Activated CD4-positive, alpha-beta T cell treated with anti-CD3 and anti-CD28 coated beads, Interleukin-2, amount 10 ng/mL, durations not matched to agents 7 days and 5 days (primary cell): ENCODE data around the gene ABCF1. TPM values are rescaled to one million over a fixed set of nuclear protein-coding genes. Genes with fewer than 3 reads are reported as not detected.

ENCODE experiments used
- CTCF ChIA-PET: fragments of 350-600 bp; sonication (Branson Sonifier 250); formaldehyde crosslinking; loops from one replicate; lab custom pipeline; 2021; ENCODE audit warnings: antibody characterized with exemption; lab: Charles Lee
- POLR2A ChIA-PET: fragments of 350-600 bp; sonication (Branson Sonifier 250); formaldehyde crosslinking; loops from one replicate; lab custom pipeline; 2021; ENCODE audit warnings: antibody characterized with exemption; lab: Charles Lee
- DNase-seq: peaks from one replicate; pipeline ENCODE4 v3.0.0-alpha.2; 2020
- H3K27ac Mint-ChIP-seq: one replicate; pipeline ENCODE4 v1.8.0; 2021; ENCODE audit warnings: mild to moderate bottlenecking, moderate library complexity, mixed read lengths
- H3K27me3 Mint-ChIP-seq: one replicate; pipeline ENCODE4 v1.8.0; 2021; ENCODE audit warnings: mixed read lengths
- H3K36me3 Mint-ChIP-seq: one replicate; pipeline ENCODE4 v1.8.0; 2021; ENCODE audit warnings: low read depth, mixed read lengths
- H3K4me1 Mint-ChIP-seq: one replicate; pipeline ENCODE4 v1.8.0; 2021; ENCODE audit warnings: mixed read lengths
- H3K4me3 Mint-ChIP-seq: one replicate; pipeline ENCODE4 v1.8.0; 2021; ENCODE audit warnings: mild to moderate bottlenecking, moderate library complexity, mixed read lengths
- H3K9me3 Mint-ChIP-seq: one replicate; pipeline ENCODE4 v1.8.0; 2021; ENCODE audit warnings: mixed read lengths
- total RNA-seq, 2 experiments: library from RNA; stranded (reverse); gene quantifications; one replicate each; pipeline ENCODE4 v1.2.3, GENCODE V29; 2021

ABCF1 gene
- total RNA-seq, 2 experiments from 2014 or later: 72.2 to 78.0 TPM

DNA sequence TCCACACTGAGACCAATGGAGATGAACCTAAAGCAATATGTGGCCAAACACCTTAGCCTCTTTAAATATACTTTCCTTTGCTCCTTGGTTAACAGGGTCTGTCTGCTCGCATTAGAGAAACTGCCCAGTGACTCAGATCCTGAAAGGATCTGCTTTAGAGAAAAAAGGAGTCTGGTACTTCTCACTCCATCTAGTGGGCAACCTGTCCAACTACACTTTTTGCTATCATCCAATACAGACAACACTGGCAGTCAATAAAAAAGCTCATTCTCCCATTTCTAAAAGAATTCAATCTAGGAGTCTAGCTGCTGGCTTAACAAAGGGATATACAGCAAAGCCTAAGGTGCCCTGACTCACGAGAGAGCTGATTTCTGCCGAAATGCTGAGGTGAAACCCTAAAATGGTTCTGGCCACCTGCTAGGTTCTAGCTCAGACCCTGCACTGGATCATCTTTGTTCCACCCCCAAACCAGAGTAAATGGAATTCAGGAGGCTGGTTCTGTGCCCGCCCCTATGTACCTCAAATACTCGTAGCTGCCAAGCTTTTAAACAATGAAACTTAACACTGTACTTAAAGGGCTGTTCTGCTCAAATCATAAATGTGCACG lies 26.5 kb upstream of the ABCF1 start:
- no peak overlapping the region for H3K4me3 Mint-ChIP-seq
- ChIA-PET CTCF (interaction anchor here (0.7 to 8.9 kb wide), 17 partner anchors 11 to 542 kb away, joined by 3 to 113 read pairs (median 6); partner anchors contain the start of genes ABCF1, GNL1 and PRR3), POLR2A (no interaction called here)
- H3K4me1 Mint-ChIP-seq: peaks cover 35% of the 10 kb centered on the region
- H3K36me3 Mint-ChIP-seq: peaks cover 24% of the 10 kb centered on the region
- no peaks in the 10 kb centered on the region for H3K27me3 Mint-ChIP-seq
- no peaks in the 10 kb centered on the region for H3K9me3 Mint-ChIP-seq
- H3K27ac Mint-ChIP-seq: peak overlapping the region; percentile 43
- DNase-seq: peak; percentile 43

GRCh38 chr6:30547454-30547853 lies 23.8 kb upstream of the ABCF1 start:
- CTCF ChIA-PET: interaction anchor here (1.1 to 8.9 kb wide), 4 partner anchors 15 to 125 kb away, joined by 3 to 113 read pairs (median 6); partner anchors contain the start of gene DHX16
- Mint-ChIP-seq H3K27ac (no peak overlapping the region), H3K9me3 (no peaks in the 10 kb centered on the region), H3K4me3 (no peak overlapping the region), H3K36me3 (peaks cover 45% of the 10 kb centered on the region), H3K27me3 (no peaks in the 10 kb centered on the region), H3K4me1 (peaks cover 23% of the 10 kb centered on the region)
- DNase-seq: no peak
- POLR2A ChIA-PET: no interaction called here

- CTCF ChIA-PET: interaction anchor here (0.5 to 8.9 kb wide), 7 partner anchors 16 to 182 kb away, joined by 3 to 113 read pairs (median 4); partner anchors contain the start of gene DHX16
Observed at GRCh38 chr6:30548375-30548774, 22.9 kb upstream of the ABCF1 start.

DNA sequence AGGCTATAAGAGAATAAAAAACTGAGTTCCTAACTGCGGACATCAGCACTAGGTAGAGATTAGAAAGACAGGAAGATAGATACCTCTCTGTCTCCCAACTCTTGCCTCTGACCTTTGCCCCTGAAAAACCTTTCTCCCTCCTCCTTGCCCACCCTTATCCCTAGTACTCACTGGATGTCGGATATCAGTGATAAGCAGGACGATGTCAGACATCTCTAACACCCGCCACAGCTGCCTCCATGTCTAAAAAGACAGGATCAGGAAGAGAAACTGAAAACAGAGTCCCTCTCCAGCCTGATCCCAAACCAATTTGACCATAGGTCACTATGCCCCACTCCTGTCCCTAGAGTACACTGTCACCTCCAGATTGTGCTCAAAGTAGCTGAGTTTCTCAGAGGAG lies 16.8 kb upstream of the ABCF1 start:
- DNase-seq: no peak
- peaks cover 30% of the 10 kb centered on the region for H3K4me1 Mint-ChIP-seq
- peaks cover 53% of the 10 kb centered on the region for H3K36me3 Mint-ChIP-seq
- no peaks in the 10 kb centered on the region for H3K27me3 Mint-ChIP-seq
- ChIA-PET CTCF (interaction anchor here (0.7 to 7.0 kb wide), 6 partner anchors 10 to 176 kb away, joined by 3 to 44 read pairs (median 6); no protein-coding TSS in a partner anchor), POLR2A (no interaction called here)
- no peaks in the 10 kb centered on the region for H3K9me3 Mint-ChIP-seq
- peak overlapping the region; percentile 96 for H3K4me3 Mint-ChIP-seq
- H3K27ac Mint-ChIP-seq: no peak overlapping the region

More at GRCh38 chr6:30548375-30548774, 22.9 kb upstream of the ABCF1 start:
- DNase-seq: no peak
- Mint-ChIP-seq H3K36me3 (peaks cover 52% of the 10 kb centered on the region), H3K4me3 (no peak overlapping the region), H3K4me1 (peaks cover 15% of the 10 kb centered on the region), H3K27me3 (no peaks in the 10 kb centered on the region), H3K27ac (no peak overlapping the region), H3K9me3 (no peaks in the 10 kb centered on the region)
- POLR2A ChIA-PET: no interaction called here

GRCh38 chr6:30554962-30555815 lies 16.1 kb upstream of the ABCF1 start:
- ChIA-PET POLR2A (interaction anchor here (0.7 kb wide), 1 partner anchor 60 kb away, joined by 7 read pairs; no protein-coding TSS in a partner anchor), CTCF (interaction anchor here (0.6 to 7.0 kb wide), 9 partner anchors 10 to 176 kb away, joined by 3 to 44 read pairs (median 3); no protein-coding TSS in a partner anchor)
- Mint-ChIP-seq H3K27me3 (no peaks in the 10 kb centered on the region), H3K36me3 (peaks cover 49% of the 10 kb centered on the region), H3K4me1 (peaks cover 38% of the 10 kb centered on the region), H3K4me3 (peak overlapping the region; percentile 96), H3K9me3 (no peaks in the 10 kb centered on the region), H3K27ac (peak overlapping the region; percentile 99)
- no peak for DNase-seq

DNA sequence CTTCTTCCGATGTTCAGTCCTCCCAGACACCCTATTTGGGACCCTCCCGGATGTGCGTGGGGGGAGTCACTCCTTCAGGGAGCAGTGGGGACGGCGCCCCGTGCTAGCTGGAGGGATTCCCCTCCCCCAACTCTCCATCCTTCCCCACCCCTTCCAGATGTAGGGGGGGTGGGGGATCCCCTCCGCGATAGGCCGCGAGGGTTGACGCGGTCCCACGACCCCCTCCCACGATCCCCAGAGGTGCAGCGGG lies 15.5 kb upstream of the ABCF1 start:
- no peak for DNase-seq
- CTCF ChIA-PET: interaction anchor here (0.6 to 7.0 kb wide), 7 partner anchors 11 to 175 kb away, joined by 3 to 44 read pairs (median 5); no protein-coding TSS in a partner anchor
- H3K9me3 Mint-ChIP-seq: no peaks in the 10 kb centered on the region
- H3K4me1 Mint-ChIP-seq: peaks cover 39% of the 10 kb centered on the region
- H3K4me3 Mint-ChIP-seq: peak overlapping the region; percentile 96
- peak overlapping the region; percentile 99 for H3K27ac Mint-ChIP-seq
- POLR2A ChIA-PET: interaction anchor here (0.7 kb wide), 1 partner anchor 59 kb away, joined by 7 read pairs; no protein-coding TSS in a partner anchor
- no peaks in the 10 kb centered on the region for H3K27me3 Mint-ChIP-seq
- peaks cover 46% of the 10 kb centered on the region for H3K36me3 Mint-ChIP-seq

DNA sequence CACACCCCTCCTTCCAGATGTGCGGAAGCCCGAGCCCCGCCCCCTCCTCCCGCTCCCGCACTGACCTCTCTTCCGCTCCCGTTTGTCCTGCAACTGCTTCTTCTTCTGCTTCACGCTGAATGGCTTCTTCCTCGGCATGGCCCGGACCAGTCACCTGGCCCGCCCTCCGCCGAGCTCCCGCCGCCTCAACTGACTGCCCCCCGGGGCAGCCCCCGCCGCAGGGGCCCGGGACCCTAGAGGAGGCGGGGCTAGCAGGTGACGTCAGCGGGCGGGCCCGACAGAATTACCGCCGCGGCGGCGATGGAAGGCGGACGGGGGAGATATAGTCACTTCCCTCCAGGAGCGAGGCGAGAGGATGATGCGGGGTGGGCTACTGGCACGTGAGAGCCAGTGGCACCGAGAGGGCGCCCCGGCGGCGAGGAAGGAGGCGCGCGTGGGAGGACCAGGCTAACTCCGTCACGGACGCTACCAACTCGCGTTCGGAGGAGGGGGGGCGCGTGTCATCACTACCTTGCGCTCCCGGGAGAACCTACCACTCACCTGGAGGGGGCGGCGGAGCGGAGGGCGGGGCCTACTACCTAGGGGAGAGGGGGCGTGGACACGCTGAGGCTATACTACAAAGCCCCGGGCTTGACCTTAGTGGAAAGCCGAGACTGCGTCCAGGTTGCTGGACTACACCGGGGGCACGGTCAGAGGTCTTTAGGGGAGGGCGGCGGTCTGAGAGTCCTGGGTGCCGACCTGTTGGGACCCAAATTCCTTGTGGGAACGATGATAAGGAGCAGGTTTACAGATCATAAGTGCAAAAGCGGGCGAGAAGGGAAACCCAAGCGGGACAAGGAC lies 15.0 kb upstream of the ABCF1 start, which contains the start of gene GNL1:
Gene GNL1 (minus strand): TSS at position 424 of the 840 bp plus-strand sequence. CDS start 286 bp downstream, at position 138.
- Mint-ChIP-seq H3K27me3 (no peaks in the 10 kb centered on the region), H3K27ac (peak within 1 kb of the TSS; percentile 99), H3K4me3 (peak within 1 kb of the TSS; percentile 96), H3K9me3 (no peaks in the 10 kb centered on the region), H3K36me3 (peaks cover 43% of the 10 kb centered on the region), H3K4me1 (peaks cover 39% of the 10 kb centered on the region)
- POLR2A ChIA-PET: interaction anchor here (0.7 to 1.7 kb wide), 2 partner anchors 14 to 90 kb away, joined by 3 to 8 read pairs; partner anchors contain the start of gene ABCF1
- CTCF ChIA-PET: interaction anchor here (0.6 to 7.0 kb wide), 6 partner anchors 11 to 531 kb away, joined by 3 to 44 read pairs (median 4); no protein-coding TSS in a partner anchor
- DNase-seq: peak; percentile 99

GRCh38 chr6:30556906-30557682 lies 14.1 kb upstream of the ABCF1 start, which contains the start of gene PRR3:
Gene PRR3 (plus strand): TSS chr6:30557295. CDS start chr6:30557345, 50 bp downstream.
- Mint-ChIP-seq H3K27ac (peak within 1 kb of the TSS; percentile 99), H3K4me1 (peaks cover 39% of the 10 kb centered on the region), H3K9me3 (no peaks in the 10 kb centered on the region), H3K27me3 (no peaks in the 10 kb centered on the region), H3K4me3 (peak within 1 kb of the TSS; percentile 96), H3K36me3 (peaks cover 38% of the 10 kb centered on the region)
- peak; percentile 94 for DNase-seq
- POLR2A ChIA-PET: interaction anchor here (0.6 to 1.7 kb wide), 3 partner anchors 13 to 101 kb away, joined by 3 to 8 read pairs (median 3); partner anchors contain the start of gene ABCF1
- CTCF ChIA-PET: interaction anchor here (1.1 to 6.0 kb wide), 5 partner anchors 12 to 530 kb away, joined by 3 to 44 read pairs (median 3); no protein-coding TSS in a partner anchor

DNA sequence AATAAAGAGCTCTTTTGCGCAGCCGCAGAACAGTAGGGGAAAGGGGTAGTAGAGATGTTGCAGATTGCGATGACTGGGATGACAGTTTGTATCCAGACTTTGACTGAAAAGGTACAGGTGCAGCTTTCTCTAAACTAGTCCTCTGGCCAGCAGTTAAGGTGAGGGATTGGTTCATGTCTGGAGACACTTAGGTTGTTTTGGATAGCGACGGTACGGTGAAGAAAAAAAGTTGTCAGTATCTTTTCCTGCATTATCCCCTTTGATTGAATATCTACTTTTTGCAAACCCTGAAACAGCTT lies 13.6 kb upstream of the ABCF1 start:
- H3K4me1 Mint-ChIP-seq: peaks cover 42% of the 10 kb centered on the region

GRCh38 chr6:30560930-30561329 lies 10.3 kb upstream of the ABCF1 start:
- Mint-ChIP-seq H3K4me3 (no peak overlapping the region), H3K36me3 (peaks cover 26% of the 10 kb centered on the region), H3K4me1 (peaks cover 32% of the 10 kb centered on the region), H3K27me3 (no peaks in the 10 kb centered on the region), H3K9me3 (no peaks in the 10 kb centered on the region), H3K27ac (no peak overlapping the region)
- CTCF ChIA-PET: interaction anchor here (1.2 kb wide), 1 partner anchor 9 kb away, joined by 4 read pairs; no protein-coding TSS in a partner anchor
- DNase-seq: no peak
- POLR2A ChIA-PET: no interaction called here

More for the DNA sequence above, 13.6 kb upstream of the ABCF1 start:
- peak overlapping the region; percentile 99 for H3K27ac Mint-ChIP-seq
- H3K4me3 Mint-ChIP-seq: peak overlapping the region; percentile 96
- CTCF ChIA-PET: interaction anchor here (1.2 to 6.0 kb wide), 4 partner anchors 12 to 28 kb away, joined by 3 to 44 read pairs (median 4); no protein-coding TSS in a partner anchor
- no peaks in the 10 kb centered on the region for H3K9me3 Mint-ChIP-seq
- DNase-seq: no peak
- POLR2A ChIA-PET: interaction anchor here (0.6 to 1.7 kb wide), 3 partner anchors 13 to 102 kb away, joined by 3 to 8 read pairs (median 3); partner anchors contain the start of gene ABCF1
- peaks cover 38% of the 10 kb centered on the region for H3K36me3 Mint-ChIP-seq
- no peaks in the 10 kb centered on the region for H3K27me3 Mint-ChIP-seq
